ENCODE measurements around the gene ATAT1. TPM values are rescaled to one million over a fixed set of nuclear protein-coding genes. Genes with fewer than 3 reads are reported as not detected.

ATAT1 gene
- total and polyA plus RNA-seq, 10 of the 15 experiments (the other 5 are each of a cell fraction or from before 2014, with no cell fraction given), result 1.1 to 14.2 (median 6.9) TPM

GRCh38 chr6:30686009-30686907 lies 59.6 kb downstream of the ATAT1 start, which contains the start of gene PPP1R18 (continued):
- TF ChIP-seq, protein P1, sequence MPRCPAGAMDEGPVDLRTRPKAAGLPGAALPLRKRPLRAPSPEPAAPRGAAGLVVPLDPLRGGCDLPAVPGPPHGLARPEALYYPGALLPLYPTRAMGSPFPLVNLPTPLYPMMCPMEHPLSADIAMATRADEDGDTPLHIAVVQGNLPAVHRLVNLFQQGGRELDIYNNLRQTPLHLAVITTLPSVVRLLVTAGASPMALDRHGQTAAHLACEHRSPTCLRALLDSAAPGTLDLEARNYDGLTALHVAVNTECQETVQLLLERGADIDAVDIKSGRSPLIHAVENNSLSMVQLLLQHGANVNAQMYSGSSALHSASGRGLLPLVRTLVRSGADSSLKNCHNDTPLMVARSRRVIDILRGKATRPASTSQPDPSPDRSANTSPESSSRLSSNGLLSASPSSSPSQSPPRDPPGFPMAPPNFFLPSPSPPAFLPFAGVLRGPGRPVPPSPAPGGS (IDR thresholded peaks at IDR 0.05; ENCODE audit: borderline replicate concordance, insufficient read depth, low read depth, low read length, poor library complexity, severe bottlenecking), result peak; percentile 61
- no peak for TF ChIP-seq ZSCAN29 (IDR thresholded peaks at IDR 0.05)
- TF ChIP-seq RELA (IDR thresholded peaks at IDR 0.05; ENCODE audit: borderline replicate concordance, partially characterized antibody), result no peak
- peak in 1 of 2 experiments; percentile 7; a peak in 1 of 4 replicates for TF ChIP-seq BHLHE40 (IDR thresholded peaks at IDR 0.05; ENCODE audit: borderline replicate concordance in 1 of 2, low read depth in 2 of 2, low read length in 1 of 2)
- TF ChIP-seq NR2C2 (IDR thresholded peaks at IDR 0.05; ENCODE audit: borderline replicate concordance, control insufficient read depth, insufficient read length, low read depth), result no peak
- TF ChIP-seq HDGF (IDR thresholded peaks at IDR 0.05), result peak; percentile 98
- TF ChIP-seq, protein P2, sequence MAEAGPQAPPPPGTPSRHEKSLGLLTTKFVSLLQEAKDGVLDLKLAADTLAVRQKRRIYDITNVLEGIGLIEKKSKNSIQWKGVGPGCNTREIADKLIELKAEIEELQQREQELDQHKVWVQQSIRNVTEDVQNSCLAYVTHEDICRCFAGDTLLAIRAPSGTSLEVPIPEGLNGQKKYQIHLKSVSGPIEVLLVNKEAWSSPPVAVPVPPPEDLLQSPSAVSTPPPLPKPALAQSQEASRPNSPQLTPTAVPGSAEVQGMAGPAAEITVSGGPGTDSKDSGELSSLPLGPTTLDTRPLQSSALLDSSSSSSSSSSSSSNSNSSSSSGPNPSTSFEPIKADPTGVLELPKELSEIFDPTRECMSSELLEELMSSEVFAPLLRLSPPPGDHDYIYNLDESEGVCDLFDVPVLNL (IDR thresholded peaks at IDR 0.05; ENCODE audit: low read depth, low read length), result no peak
- TF ChIP-seq, protein P3, sequence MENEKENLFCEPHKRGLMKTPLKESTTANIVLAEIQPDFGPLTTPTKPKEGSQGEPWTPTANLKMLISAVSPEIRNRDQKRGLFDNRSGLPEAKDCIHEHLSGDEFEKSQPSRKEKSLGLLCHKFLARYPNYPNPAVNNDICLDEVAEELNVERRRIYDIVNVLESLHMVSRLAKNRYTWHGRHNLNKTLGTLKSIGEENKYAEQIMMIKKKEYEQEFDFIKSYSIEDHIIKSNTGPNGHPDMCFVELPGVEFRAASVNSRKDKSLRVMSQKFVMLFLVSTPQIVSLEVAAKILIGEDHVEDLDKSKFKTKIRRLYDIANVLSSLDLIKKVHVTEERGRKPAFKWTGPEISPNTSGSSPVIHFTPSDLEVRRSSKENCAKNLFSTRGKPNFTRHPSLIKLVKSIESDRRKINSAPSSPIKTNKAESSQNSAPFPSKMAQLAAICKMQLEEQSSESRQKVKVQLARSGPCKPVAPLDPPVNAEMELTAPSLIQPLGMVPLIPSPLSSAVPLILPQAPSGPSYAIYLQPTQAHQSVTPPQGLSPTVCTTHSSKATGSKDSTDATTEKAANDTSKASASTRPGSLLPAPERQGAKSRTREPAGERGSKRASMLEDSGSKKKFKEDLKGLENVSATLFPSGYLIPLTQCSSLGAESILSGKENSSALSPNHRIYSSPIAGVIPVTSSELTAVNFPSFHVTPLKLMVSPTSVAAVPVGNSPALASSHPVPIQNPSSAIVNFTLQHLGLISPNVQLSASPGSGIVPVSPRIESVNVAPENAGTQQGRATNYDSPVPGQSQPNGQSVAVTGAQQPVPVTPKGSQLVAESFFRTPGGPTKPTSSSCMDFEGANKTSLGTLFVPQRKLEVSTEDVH (IDR thresholded peaks at IDR 0.05; ENCODE audit: low read depth, partially characterized antibody), result no peak
- TF ChIP-seq CBFB (IDR thresholded peaks at IDR 0.05; ENCODE audit: low read depth), result no peak
- peak; percentile 80 for TF ChIP-seq NBN (IDR thresholded peaks at IDR 0.05)
- TF ChIP-seq EGR1 (IDR thresholded peaks at IDR 0.05; ENCODE audit: borderline replicate concordance in 1 of 2, low read depth in 2 of 2, low read length in 2 of 2), result peak in 1 of 2 experiments; percentile 84; a peak in 2 of 3 replicates
- TF ChIP-seq NKRF (conservative IDR thresholded peaks at IDR 0.05), result peak; percentile 17; the same call in 1 of the 2 replicates
- no peak for TF ChIP-seq EP300 (IDR thresholded peaks at IDR 0.05; ENCODE audit: borderline replicate concordance in 1 of 2, control insufficient read depth in 1 of 2, low read depth in 2 of 2, low read length in 2 of 2)
- no peak for TF ChIP-seq ZNF384 (IDR thresholded peaks at IDR 0.05; ENCODE audit: borderline replicate concordance, low read depth, low read length)
- no peak; the same call in 1 of the 2 replicates for TF ChIP-seq TARDBP (IDR thresholded peaks at IDR 0.05; ENCODE audit: borderline replicate concordance)
- TF ChIP-seq, protein P4, sequence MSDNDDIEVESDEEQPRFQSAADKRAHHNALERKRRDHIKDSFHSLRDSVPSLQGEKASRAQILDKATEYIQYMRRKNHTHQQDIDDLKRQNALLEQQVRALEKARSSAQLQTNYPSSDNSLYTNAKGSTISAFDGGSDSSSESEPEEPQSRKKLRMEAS (IDR thresholded peaks at IDR 0.05; ENCODE audit: low read depth, low read length), result no peak
- no peak for TF ChIP-seq GABPA (IDR thresholded peaks at IDR 0.05; ENCODE audit: low read depth)
- no peak for TF ChIP-seq ZNF274 (IDR thresholded peaks at IDR 0.05; ENCODE audit: insufficient read depth, insufficient read length)
- TF ChIP-seq ATF2 (IDR thresholded peaks at IDR 0.05; ENCODE audit: low read length), result no peak

Measured in GM12878 (cell line).